ENCODE data around the gene SEMA7A. TPM values are rescaled to one million over a fixed set of nuclear protein-coding genes. Genes with fewer than 3 reads are reported as not detected.

SEMA7A gene
- polyA plus RNA-seq, 4 donors, result 6.6 to 7.9 (median 7.4) TPM

GRCh38 chr15:74431116-74431515 lies 2.6 kb downstream of the SEMA7A start:
- DNase-seq (ENCODE audit: low read depth in 4 of 4, low spot score in 3 of 4), result no peak

- DNase-seq (ENCODE audit: low read depth in 4 of 4, low spot score in 3 of 4), result no peak
Measured at GRCh38 chr15:74430510-74430951, 3.2 kb downstream of the SEMA7A start.

- no peak for DNase-seq (ENCODE audit: low read depth in 4 of 4, low spot score in 3 of 4)
Measured at GRCh38 chr15:74429781-74430400, 3.9 kb downstream of the SEMA7A start.

GRCh38 chr15:74428970-74429780 lies 4.6 kb downstream of the SEMA7A start:
- DNase-seq (ENCODE audit: low read depth in 4 of 4, low spot score in 3 of 4), result no peak

- no peak for DNase-seq (ENCODE audit: low read depth in 4 of 4, low spot score in 3 of 4)
Measured at GRCh38 chr15:74428442-74428787, 5.3 kb downstream of the SEMA7A start.

GRCh38 chr15:74427607-74428441 lies 5.9 kb downstream of the SEMA7A start:
- no peak for DNase-seq (ENCODE audit: low read depth in 4 of 4, low spot score in 3 of 4)

- DNase-seq (ENCODE audit: low read depth in 4 of 4, low spot score in 3 of 4), result no peak
Measured at GRCh38 chr15:74426404-74427281, 7.1 kb downstream of the SEMA7A start.

- no peak for DNase-seq (ENCODE audit: low read depth in 4 of 4, low spot score in 3 of 4)
Measured at GRCh38 chr15:74425630-74426029, 8.1 kb downstream of the SEMA7A start.

GRCh38 chr15:74424901-74425528 lies 8.7 kb downstream of the SEMA7A start:
- no peak for DNase-seq (ENCODE audit: low read depth in 4 of 4, low spot score in 3 of 4)

GRCh38 chr15:74423431-74424257 lies 10.1 kb downstream of the SEMA7A start:
- no peak for DNase-seq (ENCODE audit: low read depth in 4 of 4, low spot score in 3 of 4)

GRCh38 chr15:74422652-74423430 lies 10.9 kb downstream of the SEMA7A start:
- DNase-seq (ENCODE audit: low read depth in 4 of 4, low spot score in 3 of 4), result no peak

GRCh38 chr15:74422265-74422651 lies 11.5 kb downstream of the SEMA7A start:
- DNase-seq (ENCODE audit: low read depth in 4 of 4, low spot score in 3 of 4), result no peak

GRCh38 chr15:74421302-74422245 lies 12.2 kb downstream of the SEMA7A start:
- no peak for DNase-seq (ENCODE audit: low read depth in 4 of 4, low spot score in 3 of 4)

- no peak for DNase-seq (ENCODE audit: low read depth in 4 of 4, low spot score in 3 of 4)
Measured at GRCh38 chr15:74420193-74420905, 13.4 kb downstream of the SEMA7A start.

GRCh38 chr15:74419432-74419831 lies 14.3 kb downstream of the SEMA7A start:
- DNase-seq (ENCODE audit: low read depth in 4 of 4, low spot score in 3 of 4), result no peak

- no peak for DNase-seq (ENCODE audit: low read depth in 4 of 4, low spot score in 3 of 4)
Measured at GRCh38 chr15:74418575-74419338, 15.0 kb downstream of the SEMA7A start.

Data from right renal pelvis (tissue), 4 donors.